AG04449 (cell line): ENCODE measurements around the gene COL6A2.

ENCODE experiments used
- CTCF ChIA-PET: fragments of 350-600 bp; formaldehyde crosslinking; extraction: SDS; loops from one replicate; lab custom pipeline; 2021; ENCODE audit warnings: antibody characterized with exemption; lab: Yijun Ruan, JAX
- POLR2A ChIA-PET: fragments of 400-600, 350-600 bp; formaldehyde crosslinking; extraction: SDS; loops from one replicate; lab custom pipeline; 2020; ENCODE audit warnings: antibody characterized with exemption, inconsistent platforms; lab: Yijun Ruan, JAX
- DNase-seq: peaks from one replicate; pipeline ENCODE4 v3.0.0-alpha.2; 2010; ENCODE audit warnings: low read depth, low spot score
- H3K4me3 ChIP-seq: 2 replicates; pipeline ENCODE4 v1.5.1; 2011; ENCODE audit warnings: low read depth, mild to moderate bottlenecking, control low read depth, low read length
- TF ChIP-seq, protein P1 (sequence below): IDR thresholded peaks from one replicate; pipeline ENCODE4 v1.5.1; 2011; ENCODE audit warnings: mild to moderate bottlenecking, moderate library complexity, low read length, control low read depth, inconsistent platforms; ENCODE audit not compliant: insufficient read depth; ENCODE audit errors: missing control alignments

Gene COL6A2

GRCh38 chr21:46060596-46061061, 37.3 kb upstream of the COL6A2 start:
- ChIA-PET CTCF (interaction anchor here (0.9 to 1.6 kb wide), 2 partner anchors 15 to 87 kb away, joined by 3 to 5 read pairs; no protein-coding TSS in a partner anchor), POLR2A (interaction anchor here (0.9 to 1.8 kb wide), 9 partner anchors 12 to 89 kb away, joined by 3 to 19 read pairs (median 4); partner anchors contain the start of gene COL6A1)
- H3K4me3 ChIP-seq, result no peak overlapping the region
- TF ChIP-seq, protein P1, sequence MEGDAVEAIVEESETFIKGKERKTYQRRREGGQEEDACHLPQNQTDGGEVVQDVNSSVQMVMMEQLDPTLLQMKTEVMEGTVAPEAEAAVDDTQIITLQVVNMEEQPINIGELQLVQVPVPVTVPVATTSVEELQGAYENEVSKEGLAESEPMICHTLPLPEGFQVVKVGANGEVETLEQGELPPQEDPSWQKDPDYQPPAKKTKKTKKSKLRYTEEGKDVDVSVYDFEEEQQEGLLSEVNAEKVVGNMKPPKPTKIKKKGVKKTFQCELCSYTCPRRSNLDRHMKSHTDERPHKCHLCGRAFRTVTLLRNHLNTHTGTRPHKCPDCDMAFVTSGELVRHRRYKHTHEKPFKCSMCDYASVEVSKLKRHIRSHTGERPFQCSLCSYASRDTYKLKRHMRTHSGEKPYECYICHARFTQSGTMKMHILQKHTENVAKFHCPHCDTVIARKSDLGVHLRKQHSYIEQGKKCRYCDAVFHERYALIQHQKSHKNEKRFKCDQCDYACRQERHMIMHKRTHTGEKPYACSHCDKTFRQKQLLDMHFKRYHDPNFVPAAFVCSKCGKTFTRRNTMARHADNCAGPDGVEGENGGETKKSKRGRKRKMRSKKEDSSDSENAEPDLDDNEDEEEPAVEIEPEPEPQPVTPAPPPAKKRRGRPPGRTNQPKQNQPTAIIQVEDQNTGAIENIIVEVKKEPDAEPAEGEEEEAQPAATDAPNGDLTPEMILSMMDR, result no peak
- peak; percentile 99 for DNase-seq

- no peak for DNase-seq
- CTCF ChIA-PET, result interaction anchor here (0.9 to 1.6 kb wide), 2 partner anchors 15 to 87 kb away, joined by 3 to 5 read pairs; no protein-coding TSS in a partner anchor
- no peak overlapping the region for H3K4me3 ChIP-seq
- TF ChIP-seq, protein P1, result no peak
- POLR2A ChIA-PET, result interaction anchor here (0.9 to 1.8 kb wide), 9 partner anchors 12 to 89 kb away, joined by 3 to 19 read pairs (median 4); partner anchors contain the start of gene COL6A1
Observed at GRCh38 chr21:46061063-46061462, 36.8 kb upstream of the COL6A2 start.

DNA sequence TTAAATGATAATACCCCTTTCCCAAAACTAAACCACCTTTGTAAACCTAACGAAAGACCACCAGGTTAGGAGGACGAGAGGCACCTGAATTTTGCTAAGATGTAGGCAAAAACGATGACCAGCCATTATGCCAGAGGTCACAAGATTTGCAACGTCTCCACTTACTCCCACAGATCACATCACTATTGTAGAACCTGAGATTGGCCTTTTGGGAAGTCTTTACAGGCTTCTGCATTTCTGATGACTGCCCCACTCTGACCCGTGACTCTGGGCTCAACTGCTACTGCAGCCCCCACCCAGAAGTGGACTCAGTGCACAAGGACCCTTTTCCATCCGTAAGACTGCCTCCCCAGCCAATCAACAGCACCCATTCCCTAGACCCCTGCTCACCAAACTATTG, 36.4 kb upstream of the COL6A2 start:
- no peak for DNase-seq
- ChIA-PET CTCF (interaction anchor here (0.9 to 2.0 kb wide), 3 partner anchors 14 to 88 kb away, joined by 3 to 5 read pairs (median 5); no protein-coding TSS in a partner anchor), POLR2A (interaction anchor here (1.0 to 1.8 kb wide), 7 partner anchors 12 to 90 kb away, joined by 4 to 19 read pairs (median 4); partner anchors contain the start of gene COL6A1)
- no peak overlapping the region for H3K4me3 ChIP-seq
- TF ChIP-seq, protein P1, result no peak

GRCh38 chr21:46061950-46062349, 36.0 kb upstream of the COL6A2 start:
- TF ChIP-seq, protein P1, result no peak
- no peak for DNase-seq
- CTCF ChIA-PET, result interaction anchor here (1.6 to 2.0 kb wide), 2 partner anchors 17 to 88 kb away, joined by 5 read pairs; no protein-coding TSS in a partner anchor
- no peak overlapping the region for H3K4me3 ChIP-seq
- POLR2A ChIA-PET, result no interaction called here

DNA sequence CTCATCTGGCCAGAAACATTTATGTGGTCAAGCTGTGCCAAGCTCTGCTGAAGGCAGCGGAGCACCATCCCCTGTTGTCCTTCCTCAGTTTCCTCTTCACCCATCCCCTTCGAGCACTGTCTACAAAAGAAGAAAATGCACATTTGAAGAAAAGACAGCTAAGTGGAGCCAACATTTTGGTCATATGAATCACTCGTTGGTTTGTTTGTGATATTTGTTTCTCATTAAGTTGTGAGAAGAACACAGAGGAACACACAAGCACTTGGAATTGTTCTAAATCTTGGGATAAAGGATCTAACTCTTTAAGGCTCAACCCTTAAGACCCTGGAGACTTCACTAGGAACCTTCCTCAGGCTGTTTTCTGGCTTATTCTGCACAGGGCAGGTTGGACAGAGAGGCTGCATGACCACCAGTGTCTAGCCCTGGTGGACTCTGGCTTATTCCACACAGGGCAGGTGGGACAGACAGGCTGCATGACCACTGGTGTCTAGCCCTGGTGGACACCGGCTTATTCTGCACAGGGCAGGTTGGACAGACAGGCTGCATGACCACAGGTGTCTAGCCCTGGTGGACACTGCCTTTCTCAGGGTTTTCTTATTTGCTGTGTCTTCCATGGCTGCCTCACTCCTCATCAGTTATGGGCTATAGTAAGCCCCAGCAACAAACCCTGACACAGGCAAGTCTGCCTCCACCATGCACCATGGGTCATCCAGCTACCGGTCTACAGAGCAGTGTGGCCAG, 35.3 kb upstream of the COL6A2 start:
- TF ChIP-seq, protein P1, result no peak
- POLR2A ChIA-PET, result no interaction called here
- CTCF ChIA-PET, result interaction anchor here (1.2 to 2.0 kb wide), 2 partner anchors 11 to 17 kb away, joined by 3 to 5 read pairs; no protein-coding TSS in a partner anchor
- no peak overlapping the region for H3K4me3 ChIP-seq
- no peak for DNase-seq

GRCh38 chr21:46063227-46063626, 34.7 kb upstream of the COL6A2 start:
- ChIA-PET POLR2A (no interaction called here), CTCF (interaction anchor here (1.2 to 2.0 kb wide), 2 partner anchors 11 to 16 kb away, joined by 3 to 5 read pairs; no protein-coding TSS in a partner anchor)
- TF ChIP-seq, protein P1, result no peak
- H3K4me3 ChIP-seq, result no peak overlapping the region
- no peak for DNase-seq
